ENCODE data around the gene BAIAP3.

The BAIAP3 gene

DNA sequence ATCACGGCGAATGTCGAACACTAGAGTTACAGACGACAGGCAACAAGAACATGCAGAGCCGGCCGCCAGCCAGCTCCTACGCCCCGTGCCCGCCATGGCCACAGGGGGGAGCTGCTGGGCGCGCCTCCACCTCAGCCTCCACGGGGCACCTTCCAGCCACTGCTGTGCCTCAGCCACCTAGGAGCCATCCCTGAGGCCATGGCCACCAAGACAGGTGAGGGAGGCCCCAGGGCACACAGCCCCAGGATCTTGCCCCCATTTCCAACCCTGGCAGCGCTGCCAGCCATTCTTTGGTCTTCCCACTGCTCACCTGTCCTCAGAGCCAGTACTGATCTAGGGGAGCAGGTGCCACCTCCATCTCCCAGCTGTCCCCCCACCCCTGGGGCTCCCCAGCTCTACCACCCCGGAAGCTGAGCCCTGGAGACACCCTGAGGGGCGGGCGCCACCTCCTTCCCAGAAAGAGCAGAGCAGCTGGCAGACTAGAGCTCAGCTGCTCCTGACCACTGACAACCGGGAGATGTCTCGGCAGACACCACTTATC lies 30.1 kb downstream of the BAIAP3 start:
- no peak for TF ChIP-seq EZH2 (IDR thresholded peaks at IDR 0.05; ENCODE audit: borderline replicate concordance, low read depth, low read length, severe bottlenecking)
- TF ChIP-seq, protein P1, sequence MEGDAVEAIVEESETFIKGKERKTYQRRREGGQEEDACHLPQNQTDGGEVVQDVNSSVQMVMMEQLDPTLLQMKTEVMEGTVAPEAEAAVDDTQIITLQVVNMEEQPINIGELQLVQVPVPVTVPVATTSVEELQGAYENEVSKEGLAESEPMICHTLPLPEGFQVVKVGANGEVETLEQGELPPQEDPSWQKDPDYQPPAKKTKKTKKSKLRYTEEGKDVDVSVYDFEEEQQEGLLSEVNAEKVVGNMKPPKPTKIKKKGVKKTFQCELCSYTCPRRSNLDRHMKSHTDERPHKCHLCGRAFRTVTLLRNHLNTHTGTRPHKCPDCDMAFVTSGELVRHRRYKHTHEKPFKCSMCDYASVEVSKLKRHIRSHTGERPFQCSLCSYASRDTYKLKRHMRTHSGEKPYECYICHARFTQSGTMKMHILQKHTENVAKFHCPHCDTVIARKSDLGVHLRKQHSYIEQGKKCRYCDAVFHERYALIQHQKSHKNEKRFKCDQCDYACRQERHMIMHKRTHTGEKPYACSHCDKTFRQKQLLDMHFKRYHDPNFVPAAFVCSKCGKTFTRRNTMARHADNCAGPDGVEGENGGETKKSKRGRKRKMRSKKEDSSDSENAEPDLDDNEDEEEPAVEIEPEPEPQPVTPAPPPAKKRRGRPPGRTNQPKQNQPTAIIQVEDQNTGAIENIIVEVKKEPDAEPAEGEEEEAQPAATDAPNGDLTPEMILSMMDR (IDR thresholded peaks at IDR 0.05; ENCODE audit: borderline replicate concordance, extremely low read depth, low read length, poor library complexity, severe bottlenecking), result peak; percentile 87
- Histone ChIP-seq H3K4me1 (ENCODE audit: insufficient read depth, low read length) (no peaks in the 10 kb centered on the region), H3K9me3 (ENCODE audit: insufficient read depth, low read length, severe bottlenecking) (no peaks in the 10 kb centered on the region), H2AFZ (ENCODE audit: low read depth, low read length) (no peak overlapping the region), H4K20me1 (ENCODE audit: insufficient read depth, low read length) (peaks cover 28% of the 10 kb centered on the region), H3K27me3 (ENCODE audit: insufficient read depth, low read length, poor library complexity) (no peaks in the 10 kb centered on the region), H3K79me2 (ENCODE audit: insufficient read depth, low read length) (peaks cover 33% of the 10 kb centered on the region), H3K4me3 (ENCODE audit: low read depth in 1 of 2, low read length in 2 of 2) (no peak overlapping the region), H3K9ac (ENCODE audit: low read depth, low read length) (no peak overlapping the region), H3K27ac (ENCODE audit: low read length) (no peak overlapping the region), H3K4me2 (ENCODE audit: insufficient read depth, low read length) (no peak overlapping the region), H3K36me3 (ENCODE audit: insufficient read depth, low read length) (peaks cover 76% of the 10 kb centered on the region)
- peak; percentile 89 for ATAC-seq (ENCODE audit: insufficient read depth, low read depth)
- peak; percentile 61 for DNase-seq

DNA sequence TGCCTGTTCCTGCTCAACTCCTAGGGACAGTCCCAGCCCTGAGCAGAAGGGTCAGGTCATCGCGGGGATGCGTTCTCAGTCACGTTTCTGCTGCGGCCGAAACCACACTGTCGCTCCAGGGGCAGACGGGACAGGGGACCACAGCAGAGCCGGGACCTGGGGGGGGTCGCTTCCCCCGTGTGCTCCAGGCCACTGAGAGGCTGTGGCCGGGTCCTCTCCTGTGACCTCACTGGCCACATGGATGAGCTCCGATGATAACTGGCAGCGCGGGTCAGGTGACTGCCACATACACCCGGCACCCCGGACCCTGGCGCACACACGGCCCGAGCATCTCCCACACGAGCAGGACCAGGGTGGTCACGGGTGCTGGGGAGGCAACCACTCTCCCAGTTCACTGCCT lies 31.1 kb downstream of the BAIAP3 start:
- peaks cover 26% of the 10 kb centered on the region for H4K20me1 ChIP-seq (ENCODE audit: insufficient read depth, low read length)
- H3K9me3 ChIP-seq (ENCODE audit: insufficient read depth, low read length, severe bottlenecking), result no peaks in the 10 kb centered on the region
- H3K36me3 ChIP-seq (ENCODE audit: insufficient read depth, low read length), result peaks cover 71% of the 10 kb centered on the region

DNA sequence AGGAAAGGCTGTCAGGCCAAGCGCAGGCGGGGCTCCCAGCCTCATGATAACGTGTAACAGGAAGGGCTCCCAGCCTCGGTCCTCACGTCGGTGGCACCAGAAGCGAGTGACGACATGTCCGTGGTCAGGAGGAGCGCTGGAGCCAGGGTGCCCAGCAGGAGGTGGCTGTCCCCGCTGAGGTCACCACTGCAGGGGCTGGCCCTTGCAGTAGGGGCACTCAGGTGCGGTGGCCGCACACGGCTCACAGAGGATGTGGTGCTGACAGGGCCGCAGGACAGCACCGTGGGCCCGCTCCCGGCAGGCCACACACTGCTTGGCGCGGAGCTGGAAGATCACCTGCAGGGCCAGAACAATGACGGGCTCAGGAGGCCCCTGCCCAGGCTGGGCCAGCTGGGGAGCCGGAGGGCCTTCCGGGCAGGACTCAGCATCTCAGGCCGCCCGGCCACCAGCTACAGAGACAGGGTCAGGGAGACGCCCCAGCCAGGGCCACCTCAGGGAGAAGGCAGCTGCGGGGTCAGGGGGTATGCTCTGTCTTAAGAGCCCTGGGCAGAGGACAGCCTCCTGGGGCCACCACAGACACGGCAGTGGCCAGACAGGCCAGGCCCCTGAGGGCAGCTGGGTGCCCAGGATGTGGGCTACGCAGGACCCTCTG lies 32.7 kb downstream of the BAIAP3 start:
- ATAC-seq (ENCODE audit: insufficient read depth, low read depth) (no peak), DNase-seq (no peak)
- Histone ChIP-seq H3K79me2 (ENCODE audit: insufficient read depth, low read length) (peaks cover 13% of the 10 kb centered on the region), H3K9me3 (ENCODE audit: insufficient read depth, low read length, severe bottlenecking) (no peaks in the 10 kb centered on the region), H3K4me1 (ENCODE audit: insufficient read depth, low read length) (no peaks in the 10 kb centered on the region), H3K4me3 (ENCODE audit: low read depth in 1 of 2, low read length in 2 of 2) (no peak overlapping the region), H3K9ac (ENCODE audit: low read depth, low read length) (no peak overlapping the region), H3K27ac (ENCODE audit: low read length) (no peak overlapping the region), H2AFZ (ENCODE audit: low read depth, low read length) (no peak overlapping the region), H3K4me2 (ENCODE audit: insufficient read depth, low read length) (no peak overlapping the region), H3K36me3 (ENCODE audit: insufficient read depth, low read length) (peaks cover 66% of the 10 kb centered on the region), H4K20me1 (ENCODE audit: insufficient read depth, low read length) (peaks cover 30% of the 10 kb centered on the region), H3K27me3 (ENCODE audit: insufficient read depth, low read length, poor library complexity) (no peaks in the 10 kb centered on the region)
- no peak for TF ChIP-seq EZH2 (IDR thresholded peaks at IDR 0.05; ENCODE audit: borderline replicate concordance, low read depth, low read length, severe bottlenecking)
- TF ChIP-seq, protein P1 (IDR thresholded peaks at IDR 0.05; ENCODE audit: borderline replicate concordance, extremely low read depth, low read length, poor library complexity, severe bottlenecking), result no peak

More for the DNA sequence above, 31.1 kb downstream of the BAIAP3 start:
- H3K27me3 ChIP-seq (ENCODE audit: insufficient read depth, low read length, poor library complexity), result no peaks in the 10 kb centered on the region
- ATAC-seq (ENCODE audit: insufficient read depth, low read depth) (no peak), DNase-seq (no peak)
- H3K4me1 ChIP-seq (ENCODE audit: insufficient read depth, low read length), result no peaks in the 10 kb centered on the region
- no peak overlapping the region for H3K4me3 ChIP-seq (ENCODE audit: low read depth in 1 of 2, low read length in 2 of 2)
- TF ChIP-seq, protein P1 (IDR thresholded peaks at IDR 0.05; ENCODE audit: borderline replicate concordance, extremely low read depth, low read length, poor library complexity, severe bottlenecking), result no peak
- no peak for TF ChIP-seq EZH2 (IDR thresholded peaks at IDR 0.05; ENCODE audit: borderline replicate concordance, low read depth, low read length, severe bottlenecking)
- no peak overlapping the region for H3K4me2 ChIP-seq (ENCODE audit: insufficient read depth, low read length)
- peaks cover 26% of the 10 kb centered on the region for H3K79me2 ChIP-seq (ENCODE audit: insufficient read depth, low read length)
- H3K9ac ChIP-seq (ENCODE audit: low read depth, low read length), result no peak overlapping the region
- H2AFZ ChIP-seq (ENCODE audit: low read depth, low read length), result no peak overlapping the region
- no peak overlapping the region for H3K27ac ChIP-seq (ENCODE audit: low read length)
